T-helper 1 cell (primary cell): ENCODE results near the gene MRPS22.
"Not testable (repeated sequence)": the region's sequence is repeated elsewhere in the genome, so short reads cannot be mapped to it uniquely, and the experiment has no call there.

Experiments used
- DNase-seq, 5 donors: peaks; one replicate each; pipeline ENCODE4 v3.0.0-alpha.2; 2012 to 2020

Gene MRPS22

DNA sequence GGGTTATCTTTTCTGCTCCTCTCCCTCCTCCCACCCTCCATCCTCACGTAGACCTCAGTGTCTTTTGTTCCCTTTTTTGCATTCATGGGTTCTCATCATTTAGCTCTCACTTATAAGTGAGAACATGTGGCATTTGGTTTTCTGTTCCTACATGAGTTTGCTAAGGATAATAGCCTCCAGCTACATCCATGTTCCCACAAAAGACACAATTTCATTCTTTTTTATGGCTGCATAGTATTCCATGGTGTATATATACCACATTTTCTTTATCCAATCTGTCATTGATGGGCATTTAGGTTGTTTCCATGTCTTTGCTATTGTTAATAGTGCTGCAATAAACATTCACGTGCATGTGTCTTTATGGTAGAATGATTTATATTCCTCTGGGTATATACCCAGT, 57.3 kb downstream of the MRPS22 start:
- DNase-seq: not testable (repeated sequence)
